Body of pancreas (tissue), 4 donors: ENCODE data around the gene PATJ. TPM values are rescaled to one million over a fixed set of nuclear protein-coding genes. Genes with fewer than 3 reads are reported as not detected.

Source experiments
- ATAC-seq: fragments of 150-250 bp; one replicate; pipeline ENCODE4 v1.9.1; 2016
- DNase-seq, 4 donors: peaks; one replicate each; pipeline ENCODE4 v3.0.0-alpha.2; 2019
- H3K27ac ChIP-seq, 4 donors: fragments of 200-600 bp; sonication (generic); 1 replicate in 3 of 4; 2 replicates in 1 of 4; pipeline versions ENCODE4 v1.5.1 to v1.6.1; 2016 to 2019; ENCODE audit warnings: mild to moderate bottlenecking in 1 of 4, mixed read lengths in 1 of 4, moderate library complexity in 1 of 4
- H3K27me3 ChIP-seq, 2 donors: fragments of 200-600 bp; sonication (generic); one replicate each; pipeline ENCODE4 v1.6.0; 2016; ENCODE audit warnings: mild to moderate bottlenecking in 1 of 2
- H3K36me3 ChIP-seq, 2 donors: fragments of 200-600 bp; sonication (generic); replicated peaks in 1 of 2; 2 replicates each; pipeline ENCODE4 v1.5.1; 2016; ENCODE audit warnings: low read depth in 2 of 2; ENCODE audit not compliant: insufficient read depth in 1 of 2
- H3K4me1 ChIP-seq: fragments of 200-600 bp; sonication (generic); one replicate; pipeline ENCODE4 v1.6.0; 2016
- H3K4me3 ChIP-seq, 2 donors: fragments of 200-600 bp; sonication (generic); 1 replicate in 1 of 2; 2 replicates in 1 of 2; pipeline ENCODE4 v1.5.1; 2016 to 2019
- H3K9me3 ChIP-seq, 3 donors: fragments of 200-600 bp; sonication (generic); 1 replicate in 2 of 3; 2 replicates in 1 of 3; pipeline ENCODE4 v1.5.1; 2016
- CTCF ChIP-seq, 7 experiments: fragments of 450-650 bp in 4 of 7; fragments of 200-600 bp in 3 of 7; sonication (generic) in 3 of 7; IDR thresholded peaks; one replicate each; pipeline ENCODE4 v1.5.1; 2016 to 2019; ENCODE audit warnings: antibody characterized with exemption in 7 of 7
- POLR2A ChIP-seq, 3 donors: fragments of 450-650 bp; IDR thresholded peaks; one replicate each; pipeline ENCODE4 v1.6.1; 2016; ENCODE audit warnings: antibody characterized with exemption in 3 of 3, mild to moderate bottlenecking in 2 of 3
- WGBS, 2 donors: methylation state at CpG; one replicate each; pipeline ENCODE4 v1.1.5; 2017; 5-methylcytosine and 5-hydroxymethylcytosine counted together
- intact Hi-C: fragments of 100-400 bp; cut with DNase I; formaldehyde crosslinking; loops from one replicate; pipeline ENCODE4 v1.15.1; 2023
- total RNA-seq, 2 donors: library from RNA; depleted of rRNA; stranded (reverse); fragments of >200 nt; gene quantifications; one replicate each; pipeline ENCODE4 v1.1.0, GENCODE V29; 2016

The PATJ gene
- total RNA-seq, 2 donors from 2014 or later = 54.2 to 72.5 TPM

- H3K9me3 ChIP-seq = no peaks in the 10 kb centered on the region
- intact Hi-C loops = no loop called here
- no peak for DNase-seq
- no peak overlapping the region for H3K4me3 ChIP-seq
- H3K36me3 ChIP-seq = no peaks in the 10 kb centered on the region
- no peak overlapping the region for H3K27ac ChIP-seq
- TF ChIP-seq POLR2A (IDR thresholded peaks at IDR 0.05) (no peak), CTCF (IDR thresholded peaks at IDR 0.05) (no peak)
- ATAC-seq = no peak
- H3K27me3 ChIP-seq = no peaks in the 10 kb centered on the region
- 85 to 95% methylated on average over 1 of the region's 1 CpG for WGBS, 2 donors
- no peaks in the 10 kb centered on the region for H3K4me1 ChIP-seq
Measured at GRCh38 chr1:61995641-61996040, 253.4 kb downstream of the PATJ start.

GRCh38 chr1:61997123-61997522 is 254.8 kb downstream of the PATJ start:
- 88 to 91% methylated on average over 3 of the region's 3 CpGs for WGBS, 2 donors
- ATAC-seq = no peak
- H3K4me3 ChIP-seq = no peak overlapping the region
- H3K27ac ChIP-seq = no peak overlapping the region
- intact Hi-C loops = no loop called here
- H3K9me3 ChIP-seq = no peaks in the 10 kb centered on the region
- DNase-seq = no peak
- TF ChIP-seq CTCF (IDR thresholded peaks at IDR 0.05) = no peak
- TF ChIP-seq POLR2A (IDR thresholded peaks at IDR 0.05) = no peak
- no peaks in the 10 kb centered on the region for H3K27me3 ChIP-seq
- no peaks in the 10 kb centered on the region for H3K36me3 ChIP-seq
- no peaks in the 10 kb centered on the region for H3K4me1 ChIP-seq

GRCh38 chr1:62003777-62004176 is 261.5 kb downstream of the PATJ start:
- Histone ChIP-seq H3K27me3 (no peaks in the 10 kb centered on the region), H3K9me3 (no peaks in the 10 kb centered on the region), H3K4me1 (no peaks in the 10 kb centered on the region), H3K27ac (no peak overlapping the region), H3K4me3 (no peak overlapping the region), H3K36me3 (no peaks in the 10 kb centered on the region)
- intact Hi-C loops = no loop called here
- 85 to 96% methylated on average over 2 of the region's 2 CpGs for WGBS, 2 donors
- no peak for DNase-seq
- no peak for ATAC-seq
- TF ChIP-seq POLR2A (IDR thresholded peaks at IDR 0.05) = no peak
- no peak for TF ChIP-seq CTCF (IDR thresholded peaks at IDR 0.05)

- Histone ChIP-seq H3K4me1 (no peaks in the 10 kb centered on the region), H3K36me3 (no peaks in the 10 kb centered on the region), H3K27me3 (no peaks in the 10 kb centered on the region), H3K4me3 (no peak overlapping the region), H3K9me3 (no peaks in the 10 kb centered on the region), H3K27ac (no peak overlapping the region)
- no peak for TF ChIP-seq POLR2A (IDR thresholded peaks at IDR 0.05)
- ATAC-seq = no peak
- WGBS, 2 donors = 48 to 93% methylated on average over 2 of the region's 2 CpGs
- no peak for DNase-seq
- intact Hi-C loops = no loop called here
Measured at GRCh38 chr1:62006690-62007089, 264.4 kb downstream of the PATJ start.

GRCh38 chr1:62011006-62011405 is 268.7 kb downstream of the PATJ start:
- no peak overlapping the region for H3K27ac ChIP-seq
- H3K27me3 ChIP-seq = no peaks in the 10 kb centered on the region
- no peak overlapping the region for H3K4me3 ChIP-seq
- no peak for ATAC-seq
- TF ChIP-seq POLR2A (IDR thresholded peaks at IDR 0.05) = no peak
- TF ChIP-seq CTCF (IDR thresholded peaks at IDR 0.05) = no peak
- no peak for DNase-seq
- H3K4me1 ChIP-seq = no peaks in the 10 kb centered on the region
- H3K9me3 ChIP-seq = no peaks in the 10 kb centered on the region
- intact Hi-C loops = no loop called here
- no peaks in the 10 kb centered on the region for H3K36me3 ChIP-seq
- 49 to 91% methylated on average over 4 of the region's 4 CpGs for WGBS, 2 donors
